GM12892 (cell line): Measurements from ENCODE around the gene PLCE1.

Source experiments
- POLR2A ChIP-seq: IDR thresholded peaks from 2 replicates; pipeline ENCODE4 v1.6.1; 2011; ENCODE audit warnings: low read depth, low read length, control low read depth
- POLR2AphosphoS5 ChIP-seq: IDR thresholded peaks from 2 replicates; pipeline ENCODE4 v1.6.1; 2011; ENCODE audit warnings: low read depth, low read length, control low read depth

GRCh38 chr10:94036766-94037033 is 43.0 kb downstream of the PLCE1 start:
- TF ChIP-seq POLR2A (no peak), POLR2AphosphoS5 (no peak)
